GM12865 (cell line): ENCODE data around the gene SLC39A11.

Source experiments
- DNase-seq: peaks from one replicate; pipeline ENCODE4 v3.0.0; 2010; ENCODE audit warnings: low read depth
- H3K4me3 ChIP-seq: 2 replicates; pipeline ENCODE4 v1.5.1; 2011; ENCODE audit warnings: mild to moderate bottlenecking, low read depth, low read length, control low read depth
- CTCF ChIP-seq: IDR thresholded peaks from 2 replicates; pipeline ENCODE4 v1.5.1; 2011; ENCODE audit warnings: low read length, control low read depth, low read depth, inconsistent platforms; ENCODE audit not compliant: insufficient read depth; ENCODE audit errors: missing control alignments

Gene SLC39A11

GRCh38 chr17:72614476-72614870, 478.0 kb downstream of the SLC39A11 start:
- DNase-seq: no peak
- no peak overlapping the region for H3K4me3 ChIP-seq
- TF ChIP-seq CTCF: no peak

DNA sequence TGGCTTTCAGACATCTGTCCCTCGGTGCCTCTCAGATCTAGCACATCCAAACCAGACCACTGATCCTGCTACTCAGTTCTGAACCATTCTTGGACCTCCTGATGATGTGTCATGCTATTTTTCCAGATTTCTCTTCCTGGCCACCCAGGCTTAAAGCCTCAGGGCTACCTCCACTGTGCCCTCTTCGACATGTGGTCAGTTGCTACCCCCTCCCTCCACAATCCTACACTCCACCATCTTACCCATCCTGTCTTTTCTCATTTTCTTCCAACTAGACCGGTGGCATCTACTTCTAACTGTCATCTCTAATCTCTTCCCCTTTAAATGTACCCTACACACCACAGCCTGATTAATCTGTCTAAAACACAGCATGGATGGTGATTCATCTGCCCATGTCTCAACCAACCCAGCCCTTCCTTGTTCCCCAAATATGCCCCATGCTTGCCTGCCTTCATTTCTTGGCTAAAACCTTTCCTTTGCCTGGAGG, 478.6 kb downstream of the SLC39A11 start:
- TF ChIP-seq CTCF: no peak
- H3K4me3 ChIP-seq: no peak overlapping the region
- no peak for DNase-seq

GRCh38 chr17:72613396-72613795, 479.1 kb downstream of the SLC39A11 start:
- no peak for DNase-seq
- no peak overlapping the region for H3K4me3 ChIP-seq
- TF ChIP-seq CTCF: no peak

- no peak for TF ChIP-seq CTCF
- no peak overlapping the region for H3K4me3 ChIP-seq
- DNase-seq: no peak
Observed at GRCh38 chr17:72611172-72611571, 481.3 kb downstream of the SLC39A11 start.

DNA sequence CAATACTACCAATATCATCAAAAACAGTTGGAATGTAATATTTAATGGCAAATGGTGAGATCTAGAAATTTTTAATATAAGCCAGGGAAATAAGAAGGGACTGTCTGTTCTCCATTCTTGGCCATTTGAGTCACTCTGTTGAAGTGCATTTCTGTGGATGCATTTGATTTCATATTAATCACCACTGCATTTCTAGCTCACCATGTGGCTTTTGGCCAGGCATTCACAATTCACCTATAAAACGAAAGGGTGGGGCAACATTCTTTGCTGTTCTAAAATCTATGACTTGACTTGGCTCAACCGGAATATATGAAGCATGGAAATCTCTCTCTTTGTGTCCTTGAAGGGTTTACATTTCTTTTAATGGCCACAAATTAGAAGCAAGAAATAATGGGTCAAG, 483.0 kb downstream of the SLC39A11 start:
- no peak for DNase-seq
- no peak for TF ChIP-seq CTCF
- H3K4me3 ChIP-seq: no peak overlapping the region

- H3K4me3 ChIP-seq: no peak overlapping the region
- DNase-seq: no peak
- no peak for TF ChIP-seq CTCF
Observed at GRCh38 chr17:72608436-72608835, 484.1 kb downstream of the SLC39A11 start.

DNA sequence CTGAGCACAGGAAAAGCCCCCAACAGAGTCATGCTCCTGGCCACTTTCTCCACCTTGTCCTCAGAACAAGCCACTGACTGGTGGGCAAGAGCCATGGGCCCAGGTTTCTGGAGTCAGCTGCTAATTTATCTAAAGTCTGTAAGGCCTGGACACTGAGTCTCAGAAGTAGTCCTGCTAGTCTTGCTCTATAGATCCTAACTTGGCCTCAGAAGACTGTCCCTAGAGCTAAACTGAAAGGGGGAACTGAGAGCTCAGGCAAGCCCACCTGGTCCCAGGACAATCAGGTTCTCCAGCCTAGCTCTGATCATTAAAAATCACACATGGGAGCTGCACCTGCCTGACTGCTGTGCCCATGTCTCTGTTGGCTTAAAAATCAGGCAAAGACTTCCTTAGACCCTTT, 485.8 kb downstream of the SLC39A11 start:
- no peak for DNase-seq
- no peak for TF ChIP-seq CTCF
- no peak overlapping the region for H3K4me3 ChIP-seq
